ENCODE measurements around the gene EPB41L4A.

The EPB41L4A gene

GRCh38 chr5:112304743-112305142, 114.3 kb downstream of the EPB41L4A start:
- no peak for DNase-seq

- DNase-seq = no peak
Observed at GRCh38 chr5:112303685-112304084, 115.4 kb downstream of the EPB41L4A start.

GRCh38 chr5:112294126-112294525, 125.0 kb downstream of the EPB41L4A start:
- DNase-seq = no peak

GRCh38 chr5:112293587-112293986, 125.5 kb downstream of the EPB41L4A start:
- no peak for DNase-seq

- no peak for DNase-seq
Observed at GRCh38 chr5:112290691-112291090, 128.4 kb downstream of the EPB41L4A start.

- no peak for DNase-seq
Observed at GRCh38 chr5:112289465-112289864, 129.6 kb downstream of the EPB41L4A start.

- DNase-seq = no peak
Observed at GRCh38 chr5:112283943-112284929, 134.8 kb downstream of the EPB41L4A start.

- DNase-seq = no peak
Observed at GRCh38 chr5:112283034-112283582, 136.0 kb downstream of the EPB41L4A start.

- no peak for DNase-seq
Observed at GRCh38 chr5:112279082-112279481, 140.0 kb downstream of the EPB41L4A start.

GRCh38 chr5:112276991-112277390, 142.1 kb downstream of the EPB41L4A start:
- DNase-seq = no peak

GRCh38 chr5:112275671-112276070, 143.4 kb downstream of the EPB41L4A start:
- no peak for DNase-seq

- no peak for DNase-seq
Observed at GRCh38 chr5:112270299-112271293, 148.5 kb downstream of the EPB41L4A start.

- DNase-seq = no peak
Observed at GRCh38 chr5:112267231-112267630, 151.8 kb downstream of the EPB41L4A start.

GRCh38 chr5:112264666-112265065, 154.4 kb downstream of the EPB41L4A start:
- DNase-seq = no peak

GRCh38 chr5:112264151-112264550, 154.9 kb downstream of the EPB41L4A start:
- no peak for DNase-seq

GRCh38 chr5:112263469-112263868, 155.6 kb downstream of the EPB41L4A start:
- no peak for DNase-seq

GRCh38 chr5:112258571-112258970, 160.5 kb downstream of the EPB41L4A start:
- no peak for DNase-seq

GRCh38 chr5:112257976-112258375, 161.1 kb downstream of the EPB41L4A start:
- DNase-seq = no peak

GRCh38 chr5:112257005-112257404, 162.1 kb downstream of the EPB41L4A start:
- DNase-seq = no peak

GRCh38 chr5:112254303-112254702, 164.8 kb downstream of the EPB41L4A start:
- DNase-seq = no peak

GRCh38 chr5:112253478-112254250, 165.4 kb downstream of the EPB41L4A start:
- no peak for DNase-seq

- DNase-seq = no peak
Observed at GRCh38 chr5:112250551-112250950, 168.5 kb downstream of the EPB41L4A start.
